Endodermal cell (in vitro differentiated cells): ENCODE data around the gene MT1H. TPM values are rescaled to one million over a fixed set of nuclear protein-coding genes. Genes with fewer than 3 reads are reported as not detected.
A peak's percentile ranks its signal among the peaks of the same experiment; 100 is the strongest.
"Not testable (repeated sequence)": the region's sequence is repeated elsewhere in the genome, so short reads cannot be mapped to it uniquely, and the experiment has no call there.

Experiments used
- DNase-seq: peaks from one replicate; pipeline ENCODE4 v3.0.0-alpha.2; 2017
- H3K27ac ChIP-seq: 2 replicates; pipeline ENCODE4 v1.5.1; 2013; ENCODE audit warnings: mild to moderate bottlenecking, low read depth, low read length, moderate library complexity
- H3K27me3 ChIP-seq: 2 replicates; pipeline ENCODE4 v1.6.1; 2013; ENCODE audit warnings: mild to moderate bottlenecking, low read length, moderate library complexity; ENCODE audit not compliant: insufficient read depth, control insufficient read depth, poor library complexity, severe bottlenecking
- H3K36me3 ChIP-seq: 2 replicates; pipeline ENCODE4 v1.7.0; 2013; ENCODE audit warnings: mild to moderate bottlenecking, low read length, moderate library complexity; ENCODE audit not compliant: control insufficient read depth, insufficient read depth
- H3K4me1 ChIP-seq: one replicate; pipeline ENCODE4 v1.7.0; 2013; ENCODE audit warnings: low read length; ENCODE audit not compliant: control insufficient read depth, insufficient read depth
- H3K4me3 ChIP-seq: 2 replicates; pipeline ENCODE4 v1.5.1; 2013; ENCODE audit warnings: mild to moderate bottlenecking, low read length, moderate library complexity
- H3K9ac ChIP-seq: 2 replicates; pipeline ENCODE4 v1.6.1; 2013; ENCODE audit warnings: mild to moderate bottlenecking, low read length, moderate library complexity; ENCODE audit not compliant: poor library complexity, severe bottlenecking; ENCODE audit errors: extremely low read depth
- H3K9me3 ChIP-seq: 2 replicates; pipeline ENCODE4 v1.6.1; 2013; ENCODE audit warnings: mild to moderate bottlenecking, low read length, moderate library complexity; ENCODE audit not compliant: control insufficient read depth
- H3K27ac Mint-ChIP-seq: 2 replicates; pipeline ENCODE4 v1.8.0; 2020; ENCODE audit warnings: mixed read lengths
- H3K27me3 Mint-ChIP-seq: 2 replicates; pipeline ENCODE4 v1.8.0; 2021; ENCODE audit warnings: mild to moderate bottlenecking, mixed read lengths; ENCODE audit not compliant: insufficient read depth
- H3K36me3 Mint-ChIP-seq: 2 replicates; pipeline ENCODE4 v1.8.0; 2020; ENCODE audit warnings: low read depth, mixed read lengths
- H3K4me1 Mint-ChIP-seq: 2 replicates; pipeline ENCODE4 v1.8.0; 2020; ENCODE audit warnings: mixed read lengths
- H3K4me3 Mint-ChIP-seq: 2 replicates; pipeline ENCODE4 v1.8.0; 2020; ENCODE audit warnings: mild to moderate bottlenecking, moderate library complexity, mixed read lengths
- H3K9me3 Mint-ChIP-seq: 2 replicates; pipeline ENCODE4 v1.8.0; 2020; ENCODE audit warnings: mild to moderate bottlenecking, mixed read lengths
- WGBS, 2 experiments: methylation state at CpG; one replicate each; pipeline versions ENCODE4 v1.1.5 to v1.1.7; 2013; ENCODE audit warnings: missing lambda C conversion rate in 2 of 2, mixed read lengths in 1 of 2; ENCODE audit not compliant: insufficient coverage in 1 of 2, insufficient read length in 1 of 2; 5-methylcytosine and 5-hydroxymethylcytosine counted together
- total RNA-seq, 2 donors: library from RNA; stranded (reverse); fragmentation: NEBNext Ultra II Directional in 1 of 2; extraction: Animal tissue kit (Norgen Biotek cat#: 25700) in 1 of 2; gene quantifications; 2 replicates in 1 of 2; 3 replicates in 1 of 2; pipeline ENCODE4 v1.2.1, GENCODE V29; 2021
- TF ChIP-seq, protein P1 (sequence below): fragments of 200-600 bp; sonication (generic); conservative IDR thresholded peaks from 2 replicates; pipeline ENCODE4 v1.5.0; 2021; ENCODE audit warnings: antibody characterized with exemption, mild to moderate bottlenecking

MT1H gene
- total RNA-seq, 2 donors from 2014 or later: 1.6 TPM; not detected in 1

- 81 to 100% methylated on average over 2 to 3 of the region's 3 CpGs for WGBS, 2 experiments
- H3K4me1 Mint-ChIP-seq: peaks cover 21% of the 10 kb centered on the region
- H3K27me3 Mint-ChIP-seq: peaks cover 91% of the 10 kb centered on the region
- H3K4me3 ChIP-seq, H3K9me3 ChIP-seq, H3K9ac ChIP-seq, DNase-seq, H3K4me1 ChIP-seq, H3K27ac Mint-ChIP-seq, H3K4me3 Mint-ChIP-seq, H3K36me3 Mint-ChIP-seq, H3K27ac ChIP-seq, H3K36me3 ChIP-seq, H3K9me3 Mint-ChIP-seq: not testable (repeated sequence)
- peaks cover 92% of the 10 kb centered on the region for H3K27me3 ChIP-seq
These were observed 2.6 kb downstream of the MT1H start for GRCh38 chr16:56672171-56672570.

- Histone ChIP-seq H3K36me3 (no peaks in the 10 kb centered on the region), H3K4me1 (no peaks in the 10 kb centered on the region), H3K9ac (no peak overlapping the region), H3K27ac (no peak overlapping the region), H3K27me3 (peaks cover 92% of the 10 kb centered on the region), H3K4me3 (no peak overlapping the region), H3K9me3 (no peaks in the 10 kb centered on the region)
- Mint-ChIP-seq H3K4me3 (no peak overlapping the region), H3K36me3 (no peaks in the 10 kb centered on the region), H3K9me3 (no peaks in the 10 kb centered on the region), H3K27me3 (peaks cover 88% of the 10 kb centered on the region), H3K27ac (no peak overlapping the region), H3K4me1 (peaks cover 21% of the 10 kb centered on the region)
- 92 to 95% methylated on average over 10 to 11 of the region's 11 CpGs for WGBS, 2 experiments
- TF ChIP-seq, protein P1, sequence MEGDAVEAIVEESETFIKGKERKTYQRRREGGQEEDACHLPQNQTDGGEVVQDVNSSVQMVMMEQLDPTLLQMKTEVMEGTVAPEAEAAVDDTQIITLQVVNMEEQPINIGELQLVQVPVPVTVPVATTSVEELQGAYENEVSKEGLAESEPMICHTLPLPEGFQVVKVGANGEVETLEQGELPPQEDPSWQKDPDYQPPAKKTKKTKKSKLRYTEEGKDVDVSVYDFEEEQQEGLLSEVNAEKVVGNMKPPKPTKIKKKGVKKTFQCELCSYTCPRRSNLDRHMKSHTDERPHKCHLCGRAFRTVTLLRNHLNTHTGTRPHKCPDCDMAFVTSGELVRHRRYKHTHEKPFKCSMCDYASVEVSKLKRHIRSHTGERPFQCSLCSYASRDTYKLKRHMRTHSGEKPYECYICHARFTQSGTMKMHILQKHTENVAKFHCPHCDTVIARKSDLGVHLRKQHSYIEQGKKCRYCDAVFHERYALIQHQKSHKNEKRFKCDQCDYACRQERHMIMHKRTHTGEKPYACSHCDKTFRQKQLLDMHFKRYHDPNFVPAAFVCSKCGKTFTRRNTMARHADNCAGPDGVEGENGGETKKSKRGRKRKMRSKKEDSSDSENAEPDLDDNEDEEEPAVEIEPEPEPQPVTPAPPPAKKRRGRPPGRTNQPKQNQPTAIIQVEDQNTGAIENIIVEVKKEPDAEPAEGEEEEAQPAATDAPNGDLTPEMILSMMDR: no peak
- DNase-seq: no peak
These were observed 3.3 kb downstream of the MT1H start for GRCh38 chr16:56672761-56673536.

- H3K27ac Mint-ChIP-seq: no peak overlapping the region
- Histone ChIP-seq H3K4me1 (no peaks in the 10 kb centered on the region), H3K9ac (no peak overlapping the region), H3K27ac (no peak overlapping the region), H3K27me3 (peaks cover 88% of the 10 kb centered on the region), H3K9me3 (no peaks in the 10 kb centered on the region), H3K4me3 (no peak overlapping the region), H3K36me3 (no peaks in the 10 kb centered on the region)
- H3K4me1 Mint-ChIP-seq: peaks cover 19% of the 10 kb centered on the region
- no peaks in the 10 kb centered on the region for H3K36me3 Mint-ChIP-seq
- H3K9me3 Mint-ChIP-seq: no peaks in the 10 kb centered on the region
- WGBS, 2 experiments: 42 to 46% methylated on average over 12 of the region's 12 CpGs
- TF ChIP-seq, protein P1: peak; percentile 84
- DNase-seq: peak; percentile 86
- no peak overlapping the region for H3K4me3 Mint-ChIP-seq
- H3K27me3 Mint-ChIP-seq: peaks cover 80% of the 10 kb centered on the region
These were observed 4.3 kb downstream of the MT1H start for GRCh38 chr16:56673921-56674320.

DNA sequence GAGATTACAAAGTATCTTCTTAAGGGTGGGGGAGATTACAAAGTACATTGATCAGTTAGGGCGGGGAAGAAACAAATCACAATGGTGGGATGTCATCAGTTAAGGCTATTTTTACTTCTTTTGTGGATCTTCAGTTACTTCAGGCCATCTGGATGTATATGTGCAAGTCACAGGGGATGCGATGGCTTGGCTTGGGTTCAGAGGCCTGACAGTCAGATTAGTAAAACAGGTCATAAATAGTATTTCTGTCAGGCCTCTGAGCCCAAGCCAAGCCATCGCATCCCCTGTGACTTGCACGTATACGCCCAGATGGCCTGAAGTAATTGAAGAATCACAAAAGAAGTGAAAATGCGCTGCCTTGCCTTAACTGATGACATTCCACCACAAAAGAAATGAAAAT is 5.0 kb downstream of the MT1H start:
- WGBS, 2 experiments: 74 to 79% methylated on average over 6 of the region's 6 CpGs
- H3K27me3 ChIP-seq: peaks cover 88% of the 10 kb centered on the region
- not testable (repeated sequence) for H3K27ac Mint-ChIP-seq, H3K9me3 ChIP-seq, H3K9me3 Mint-ChIP-seq, H3K9ac ChIP-seq, H3K36me3 ChIP-seq, H3K27ac ChIP-seq, H3K4me3 ChIP-seq, H3K36me3 Mint-ChIP-seq, H3K4me1 ChIP-seq, DNase-seq
- H3K27me3 Mint-ChIP-seq: peaks cover 74% of the 10 kb centered on the region
- peaks cover 19% of the 10 kb centered on the region for H3K4me1 Mint-ChIP-seq
- H3K4me3 Mint-ChIP-seq: peak overlapping the region; percentile 64
